PC-3 (cell line): ENCODE measurements around the gene MGAT5. TPM values are rescaled to one million over a fixed set of nuclear protein-coding genes. Genes with fewer than 3 reads are reported as not detected.

Experiments
- ATAC-seq: fragments of 200-7000 bp; cut with Tn5 transposase; 2 replicates; pipeline ENCODE4 v1.9.1; 2020; ENCODE audit warnings: mild to moderate bottlenecking, moderate library complexity
- BruUV-seq: library from RNA; stranded (reverse); fragments of 400-500 nt; replicated peaks from 2 replicates; lab custom pipeline; 2021; lab: Mats Ljungman, UMichigan
- CTCF ChIA-PET: fragments of 300-600 bp; sonication (Branson Sonifier 250); formaldehyde crosslinking; loops from one replicate; lab custom pipeline; 2022; ENCODE audit warnings: antibody characterized with exemption; lab: Charles Lee
- POLR2A ChIA-PET: fragments of 300-600 bp; sonication (Branson Sonifier 250); formaldehyde crosslinking; loops from one replicate; lab custom pipeline; 2022; ENCODE audit warnings: antibody characterized with exemption; ENCODE audit not compliant: unreplicated experiment; lab: Charles Lee
- DNase-seq: peaks from one replicate; pipeline ENCODE4 v3.0.0-alpha.2; 2015
- H2AFZ ChIP-seq: fragments of 300-600 bp; sonication (generic); 2 replicates; pipeline ENCODE4 v1.6.0; 2016; ENCODE audit warnings: antibody characterized with exemption, low read length
- H3F3A ChIP-seq: fragments of 300-600 bp; sonication (generic); one replicate; pipeline ENCODE4 v1.6.0; 2017; ENCODE audit warnings: antibody characterized with exemption, low read length, control low read depth, mild to moderate bottlenecking; ENCODE audit not compliant: unreplicated experiment
- H3K27ac ChIP-seq: fragments of 300-600 bp; sonication (generic); 2 replicates; pipeline ENCODE4 v1.5.1; 2016; ENCODE audit warnings: mild to moderate bottlenecking, low read length
- H3K27me3 ChIP-seq: fragments of 300-600 bp; sonication (generic); 2 replicates; pipeline ENCODE4 v1.6.1; 2016; ENCODE audit warnings: low read length, mixed read lengths
- H3K36me3 ChIP-seq: fragments of 300-600 bp; sonication (generic); 2 replicates; pipeline ENCODE4 v1.6.1; 2016; ENCODE audit warnings: low read depth, mixed run types, low read length, mixed read lengths
- H3K4me1 ChIP-seq: fragments of 300-600 bp; sonication (generic); 2 replicates; pipeline ENCODE4 v1.5.1; 2016; ENCODE audit warnings: low read length; ENCODE audit not compliant: insufficient read depth
- H3K4me2 ChIP-seq: fragments of 300-600 bp; sonication (generic); 2 replicates; pipeline ENCODE4 v1.6.0; 2016; ENCODE audit warnings: low read length
- H3K4me3 ChIP-seq: fragments of 300-600 bp; sonication (generic); 2 replicates; pipeline ENCODE4 v1.5.1; 2016; ENCODE audit warnings: mild to moderate bottlenecking, low read length, mixed read lengths
- H3K79me2 ChIP-seq: fragments of 300-600 bp; sonication (generic); 2 replicates; pipeline ENCODE4 v1.6.1; 2017; ENCODE audit warnings: low read length, mixed read lengths
- H3K9ac ChIP-seq: fragments of 300-600 bp; sonication (generic); 2 replicates; pipeline ENCODE4 v1.6.0; 2016; ENCODE audit warnings: mild to moderate bottlenecking, low read length
- H3K9me2 ChIP-seq: fragments of 300-600 bp; sonication (generic); replicated peaks from 2 replicates; pipeline ENCODE4 v1.6.1; 2016; ENCODE audit warnings: mixed run types, low read length, mixed read lengths
- H3K9me3 ChIP-seq: fragments of 300-600 bp; sonication (generic); 2 replicates; pipeline ENCODE4 v1.6.1; 2016; ENCODE audit warnings: low read length, mixed read lengths
- H4K20me1 ChIP-seq: fragments of 300-600 bp; sonication (generic); 2 replicates; pipeline ENCODE4 v1.6.1; 2016; ENCODE audit warnings: low read length, mixed read lengths
- CTCF ChIP-seq: fragments of 300-600 bp; sonication (generic); conservative IDR thresholded peaks from 2 replicates; pipeline ENCODE4 v1.5.1; 2017; ENCODE audit warnings: antibody characterized with exemption, low read depth, mild to moderate bottlenecking, low read length
- EZH2 ChIP-seq: fragments of 300-600 bp; sonication (generic); IDR thresholded peaks from one replicate; pipeline ENCODE4 v1.6.1; 2017; ENCODE audit warnings: antibody characterized with exemption, mild to moderate bottlenecking, low read length; ENCODE audit not compliant: unreplicated experiment
- EZH2phosphoT487 ChIP-seq: fragments of 300-600 bp; sonication (generic); IDR thresholded peaks from 2 replicates; pipeline ENCODE4 v1.6.1; 2018; ENCODE audit warnings: mild to moderate bottlenecking, antibody characterized with exemption, low read length, borderline replicate concordance
- intact Hi-C: fragments of 100-400 bp; cut with micrococcal nuclease; formaldehyde crosslinking; loops from 2 replicates; pipeline ENCODE4 v1.9.0; 2023
- total RNA-seq: library from RNA; depleted of rRNA; stranded (reverse); fragments of >200 nt; gene quantifications from 2 replicates; pipeline ENCODE4 v1.2.3, GENCODE V29; 2014

The MGAT5 gene
- total RNA-seq, 1 experiment from 2014 or later, result 33.8 TPM

DNA sequence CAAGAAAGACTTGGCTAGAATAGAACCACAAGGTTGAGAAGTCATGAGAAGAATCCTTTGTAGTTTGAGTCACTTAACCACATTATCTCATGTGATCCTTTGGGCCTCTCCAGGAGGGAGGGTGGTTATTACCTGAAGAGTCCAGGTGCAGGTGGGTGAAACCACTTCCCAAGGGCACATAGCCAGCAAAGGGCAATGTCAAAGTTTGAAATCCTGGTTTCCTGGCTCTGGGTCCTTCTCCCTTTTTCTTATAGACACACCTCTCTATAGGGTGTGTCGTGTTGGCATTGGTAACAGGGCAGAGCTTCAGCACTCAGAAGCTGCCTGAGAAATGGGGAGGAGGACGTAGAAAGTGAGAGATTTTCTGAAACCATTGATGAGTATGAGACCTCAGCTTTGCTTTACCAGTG, 137.9 kb downstream of the MGAT5 start:
- H4K20me1 ChIP-seq, result no peaks in the 10 kb centered on the region
- peaks cover 15% of the 10 kb centered on the region for H3K4me1 ChIP-seq
- DNase-seq (peak; percentile 96), ATAC-seq (peak; percentile 75)
- H3K79me2 ChIP-seq, result no peaks in the 10 kb centered on the region
- ChIA-PET POLR2A (no interaction called here), CTCF (interaction anchor here (0.7 to 1.2 kb wide), 3 partner anchors 16 to 273 kb away, joined by 3 to 4 read pairs (median 3); no protein-coding TSS in a partner anchor)
- TF ChIP-seq EZH2phosphoT487 (no peak), CTCF (no peak), EZH2 (no peak)
- H3K27me3 ChIP-seq, result no peaks in the 10 kb centered on the region
- H3K4me3 ChIP-seq, result no peak overlapping the region
- intact Hi-C loops, result no loop called here
- no peak overlapping the region for H3K9ac ChIP-seq
- H3K36me3 ChIP-seq, result 0 out of 2 replicates have a peak, but pooled peaks cover 3% of the 10 kb centered on the region
- H3K4me2 ChIP-seq, result peak overlapping the region; percentile 32
- H3F3A ChIP-seq, result no peaks in the 10 kb centered on the region
- H2AFZ ChIP-seq, result no peak overlapping the region
- H3K27ac ChIP-seq, result peak overlapping the region; percentile 1; the same call in 1 of the 2 replicates
- H3K9me3 ChIP-seq, result no peaks in the 10 kb centered on the region
- BruUV-seq, result no TSS peak
- H3K9me2 ChIP-seq, result no peaks in the 10 kb centered on the region

DNA sequence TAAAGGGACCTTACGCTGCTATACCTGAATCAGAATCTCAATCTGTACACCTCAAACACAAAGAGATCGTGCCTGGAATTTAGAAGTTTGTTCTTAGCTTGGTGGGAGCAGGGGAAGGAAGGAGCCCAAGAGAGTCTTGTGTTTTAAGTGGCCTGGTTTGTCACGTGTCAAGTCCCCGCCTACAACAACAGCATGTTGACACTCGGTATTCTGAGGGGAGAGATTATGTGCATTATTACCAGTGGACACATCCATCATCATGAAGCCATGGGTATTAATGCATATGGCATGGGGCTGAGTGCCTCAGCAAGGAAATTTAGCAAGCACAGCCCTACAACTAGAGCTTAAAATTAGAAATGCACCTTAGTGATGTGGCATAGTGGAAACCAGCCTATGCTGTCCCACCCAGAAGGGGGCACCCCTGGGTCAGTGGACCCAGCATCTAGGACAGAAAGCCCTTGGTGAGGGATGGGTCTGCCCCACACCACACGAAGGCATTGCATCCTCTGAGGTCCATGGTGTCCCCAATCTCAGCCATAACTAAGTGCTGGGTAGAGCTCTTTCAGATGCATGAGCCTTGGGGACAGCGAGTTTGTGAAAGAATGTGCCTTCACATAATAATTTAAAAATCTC, 138.7 kb downstream of the MGAT5 start:
- H3K9ac ChIP-seq, result no peak overlapping the region
- H3K36me3 ChIP-seq, result 0 out of 2 replicates have a peak, but pooled peaks cover 3% of the 10 kb centered on the region
- 0 out of 2 replicates have a peak overlapping the region, but pooled peaks have one; percentile 1 for H3K27ac ChIP-seq
- DNase-seq, result no peak
- no peaks in the 10 kb centered on the region for H3F3A ChIP-seq
- ChIA-PET POLR2A (no interaction called here), CTCF (interaction anchor here (0.7 to 1.0 kb wide), 2 partner anchors 16 to 59 kb away, joined by 3 to 4 read pairs; no protein-coding TSS in a partner anchor)
- no peak for ATAC-seq
- TSS peak; percentile 62 for BruUV-seq
- H3K4me3 ChIP-seq, result no peak overlapping the region
- H4K20me1 ChIP-seq, result no peaks in the 10 kb centered on the region
- H3K79me2 ChIP-seq, result no peaks in the 10 kb centered on the region
- H3K4me2 ChIP-seq, result peak overlapping the region; percentile 32
- H3K27me3 ChIP-seq, result no peaks in the 10 kb centered on the region
- no peak overlapping the region for H2AFZ ChIP-seq
- H3K4me1 ChIP-seq, result peaks cover 17% of the 10 kb centered on the region
- H3K9me3 ChIP-seq, result no peaks in the 10 kb centered on the region
- no peaks in the 10 kb centered on the region for H3K9me2 ChIP-seq
- TF ChIP-seq EZH2phosphoT487 (no peak), CTCF (no peak; the same call in 1 of the 2 replicates), EZH2 (no peak)
- intact Hi-C loops, result no loop called here

DNA sequence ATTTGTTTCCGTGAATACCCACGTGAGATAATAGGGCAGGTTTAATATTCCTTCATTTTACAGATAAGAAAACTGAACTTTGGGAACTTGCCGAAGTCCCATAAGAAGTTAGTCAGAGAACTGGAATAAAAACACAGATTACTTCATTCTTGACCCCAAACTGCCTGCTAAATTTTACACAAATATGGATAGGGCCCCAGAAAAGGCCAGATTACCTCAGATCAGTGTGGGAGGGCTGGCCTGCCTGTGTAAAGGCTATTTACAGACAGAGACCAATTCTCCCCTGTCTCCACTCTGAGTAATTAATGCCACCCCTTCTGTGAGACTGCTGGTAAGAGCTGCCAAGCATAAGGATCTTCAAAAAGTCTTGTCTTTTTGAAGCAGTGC, 139.2 kb downstream of the MGAT5 start:
- ATAC-seq (no peak), DNase-seq (no peak)
- H3K9me2 ChIP-seq, result no peaks in the 10 kb centered on the region
- BruUV-seq, result no TSS peak
- no peak for TF ChIP-seq EZH2phosphoT487
- no peak for TF ChIP-seq CTCF
- TF ChIP-seq EZH2, result no peak
- ChIA-PET CTCF (no interaction called here), POLR2A (no interaction called here)
- intact Hi-C loops, result no loop called here
- peaks cover 21% of the 10 kb centered on the region for H3K4me1 ChIP-seq
- no peak overlapping the region for H2AFZ ChIP-seq
- H3F3A ChIP-seq, result no peaks in the 10 kb centered on the region
- no peaks in the 10 kb centered on the region for H3K9me3 ChIP-seq
- H3K9ac ChIP-seq, result no peak overlapping the region
- H3K4me3 ChIP-seq, result no peak overlapping the region
- H4K20me1 ChIP-seq, result no peaks in the 10 kb centered on the region
- no peak overlapping the region for H3K27ac ChIP-seq
- H3K27me3 ChIP-seq, result no peaks in the 10 kb centered on the region
- H3K79me2 ChIP-seq, result no peaks in the 10 kb centered on the region
- H3K4me2 ChIP-seq, result no peak overlapping the region
- no peaks in the 10 kb centered on the region for H3K36me3 ChIP-seq
